GM23338 (cell line): Measurements from ENCODE around the gene GLYATL1B. TPM values are rescaled to one million over a fixed set of nuclear protein-coding genes. Genes with fewer than 3 reads are reported as not detected.

Source experiments
- ATAC-seq: fragments of 200-7000 bp; cut with Tn5 transposase; 3 replicates; pipeline ENCODE4 v1.9.1; 2020
- DNase-seq: peaks from one replicate; pipeline ENCODE4 v3.0.0-alpha.2; 2015; ENCODE audit warnings: low spot score
- H2AFZ ChIP-seq: fragments of 200-600 bp; sonication (generic); 2 replicates; pipeline ENCODE4 v1.8.0; 2016; ENCODE audit warnings: antibody characterized with exemption, mild to moderate bottlenecking, moderate library complexity
- H3F3A ChIP-seq: fragments of 200-600 bp; sonication (generic); replicated peaks from 2 replicates; pipeline ENCODE4 v1.8.0; 2017; ENCODE audit warnings: antibody characterized with exemption, mixed run types, low read depth
- H3K27ac ChIP-seq: fragments of 200-600 bp; sonication (generic); 2 replicates; pipeline ENCODE4 v1.6.1; 2016; ENCODE audit warnings: low read depth
- H3K27me3 ChIP-seq: fragments of 200-600 bp; sonication (generic); 2 replicates; pipeline ENCODE4 v1.8.0; 2016; ENCODE audit warnings: mild to moderate bottlenecking, mixed run types, moderate library complexity; ENCODE audit not compliant: insufficient read depth
- H3K36me3 ChIP-seq: fragments of 200-600 bp; sonication (generic); 2 replicates; pipeline ENCODE4 v1.8.0; 2016; ENCODE audit warnings: mild to moderate bottlenecking; ENCODE audit not compliant: insufficient read depth
- H3K4me1 ChIP-seq: fragments of 200-600 bp; sonication (generic); 2 replicates; pipeline ENCODE4 v1.8.0; 2016; ENCODE audit warnings: mild to moderate bottlenecking, moderate library complexity; ENCODE audit not compliant: insufficient read depth
- H3K4me2 ChIP-seq: fragments of 200-600 bp; sonication (generic); 2 replicates; pipeline ENCODE4 v1.7.1; 2017; ENCODE audit warnings: mixed run types
- H3K4me3 ChIP-seq: fragments of 200-600 bp; sonication (generic); 2 replicates; pipeline ENCODE4 v1.6.1; 2016; ENCODE audit warnings: mixed run types
- H3K79me2 ChIP-seq: fragments of 200-600 bp; sonication (generic); replicated peaks from 2 replicates; pipeline ENCODE4 v1.8.0; 2017; ENCODE audit warnings: mild to moderate bottlenecking; ENCODE audit not compliant: insufficient read depth
- H3K9me2 ChIP-seq: fragments of 200-600 bp; sonication (generic); 2 replicates; pipeline ENCODE4 v1.8.0; 2017; ENCODE audit not compliant: insufficient read depth
- H4K20me1 ChIP-seq: fragments of 200-600 bp; sonication (generic); replicated peaks from 2 replicates; pipeline ENCODE4 v1.8.0; 2017; ENCODE audit warnings: mild to moderate bottlenecking; ENCODE audit not compliant: insufficient read depth
- H3K27ac Mint-ChIP-seq: 2 replicates; pipeline ENCODE4 v1.8.0; 2020; ENCODE audit warnings: inconsistent platforms, mild to moderate bottlenecking, moderate library complexity, mixed read lengths
- H3K27me3 Mint-ChIP-seq: 3 replicates; pipeline ENCODE4 v1.8.0; 2022; ENCODE audit warnings: low read depth, mild to moderate bottlenecking, moderate library complexity, mixed read lengths, inconsistent platforms; ENCODE audit not compliant: insufficient read depth, poor library complexity
- H3K36me3 Mint-ChIP-seq: 3 replicates; pipeline ENCODE4 v1.8.0; 2021; ENCODE audit warnings: low read depth, mild to moderate bottlenecking, inconsistent platforms, moderate library complexity, mixed read lengths
- H3K4me1 Mint-ChIP-seq: 3 replicates; pipeline ENCODE4 v1.8.0; 2020; ENCODE audit warnings: mild to moderate bottlenecking, inconsistent platforms, mixed read lengths
- H3K4me3 Mint-ChIP-seq: 3 replicates; pipeline ENCODE4 v1.8.0; 2021; ENCODE audit warnings: moderate library complexity, mild to moderate bottlenecking, inconsistent platforms, mixed read lengths
- H3K9me3 Mint-ChIP-seq: 3 replicates; pipeline ENCODE4 v1.8.0; 2020; ENCODE audit warnings: moderate library complexity, mild to moderate bottlenecking, inconsistent platforms, mixed read lengths
- CREB1 ChIP-seq: fragments of 250-450 bp; sonication (Bioruptor Pico); IDR thresholded peaks from 2 replicates; pipeline ENCODE4 v1.5.0; 2020; ENCODE audit warnings: low read depth, mild to moderate bottlenecking, moderate library complexity
- EZH2 ChIP-seq: fragments of 200-600 bp; sonication (generic); IDR thresholded peaks from one replicate; pipeline ENCODE4 v1.8.0; 2017; ENCODE audit warnings: antibody characterized with exemption, mild to moderate bottlenecking, low read depth; ENCODE audit not compliant: unreplicated experiment
- EZH2phosphoT487 ChIP-seq: fragments of 200-600 bp; sonication (generic); IDR thresholded peaks from one replicate; pipeline ENCODE4 v1.8.1; 2018; ENCODE audit warnings: antibody characterized with exemption; ENCODE audit not compliant: unreplicated experiment
- JUNB ChIP-seq: IDR thresholded peaks from one replicate; pipeline ENCODE4 v1.6.1; 2016; ENCODE audit warnings: antibody characterized with exemption; ENCODE audit not compliant: unreplicated experiment
- NANOG ChIP-seq: IDR thresholded peaks from 2 replicates; pipeline ENCODE4 v1.6.1; 2016; ENCODE audit warnings: antibody characterized with exemption, borderline replicate concordance
- POLR2AphosphoS5 ChIP-seq: IDR thresholded peaks from 2 replicates; pipeline ENCODE4 v1.6.1; 2016; ENCODE audit warnings: antibody characterized with exemption, low read depth
- STAT1 ChIP-seq: IDR thresholded peaks from one replicate; pipeline ENCODE4 v1.6.1; 2016; ENCODE audit warnings: antibody characterized with exemption; ENCODE audit not compliant: unreplicated experiment
- ZNF114 ChIP-seq: fragments of 250-450 bp; sonication (Bioruptor Pico); IDR thresholded peaks from 2 replicates; pipeline ENCODE4 v1.5.0; 2020; ENCODE audit warnings: mild to moderate bottlenecking, moderate library complexity
- ZNF331 ChIP-seq: fragments of 250-450 bp; sonication (Bioruptor Pico); IDR thresholded peaks from 2 replicates; pipeline ENCODE4 v1.5.0; 2020; ENCODE audit warnings: low read depth, mild to moderate bottlenecking, moderate library complexity
- polyA plus RNA-seq: library from polyadenylated mRNA; unstranded; fragments of >200 nt; fragmentation: Nextera tagmentation; extraction: Ambion mirVana; gene quantifications from 2 replicates; pipeline ENCODE4 v1.2.1, GENCODE V29; 2016
- total RNA-seq: library from RNA; depleted of rRNA; stranded (reverse); fragments of >200 nt; shearing (Covaris generic); gene quantifications from 2 replicates; pipeline ENCODE4 v1.2.3, GENCODE V29; 2014
- TF ChIP-seq, protein P1 (sequence below): fragments of 250-450 bp; sonication (Bioruptor Pico); IDR thresholded peaks from 2 replicates; pipeline ENCODE4 v1.5.0; 2020; ENCODE audit warnings: mild to moderate bottlenecking, moderate library complexity
- TF ChIP-seq, protein P2 (sequence below): IDR thresholded peaks from 2 replicates; pipeline ENCODE4 v1.6.1; 2016; ENCODE audit warnings: antibody characterized with exemption
- TF ChIP-seq, protein P3 (sequence below): IDR thresholded peaks from one replicate; pipeline ENCODE4 v1.6.1; 2018; ENCODE audit warnings: antibody characterized with exemption; ENCODE audit not compliant: unreplicated experiment
- TF ChIP-seq, protein P4 (sequence below), 2 experiments: fragments of 200-600 bp in 1 of 2; sonication (generic) in 1 of 2; conservative IDR thresholded peaks; 2 replicates each; pipeline versions ENCODE4 v1.5.1 to v1.6.1; 2016 to 2017; ENCODE audit warnings: antibody characterized with exemption in 2 of 2, low read depth in 2 of 2, mild to moderate bottlenecking in 2 of 2, moderate library complexity in 1 of 2

The GLYATL1B gene
- total and polyA plus RNA-seq, 2 experiments from 2014 or later, result 0.27 to 0.90 TPM

DNA sequence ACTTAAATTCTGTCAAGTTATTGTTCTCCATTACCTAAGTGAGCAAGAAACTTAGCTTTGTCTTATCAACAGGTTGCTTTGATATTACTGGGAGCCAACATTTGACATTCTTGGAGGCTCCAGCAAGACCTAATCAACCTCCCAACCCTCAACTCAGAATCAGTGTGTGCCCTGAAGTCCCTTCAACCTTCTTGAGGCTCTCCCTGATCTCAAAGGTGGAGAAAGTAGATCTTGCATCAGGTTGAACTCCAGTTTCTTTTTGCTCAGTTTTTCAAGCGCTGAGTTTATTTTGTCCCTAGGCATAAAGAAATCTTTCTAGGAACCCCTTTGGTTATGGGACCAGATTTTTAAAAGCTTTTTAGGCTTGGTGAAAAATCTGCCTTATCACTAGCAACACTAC is 58.0 kb downstream of the GLYATL1B start:
- Mint-ChIP-seq H3K36me3 (peaks cover 30% of the 10 kb centered on the region), H3K4me3 (peak overlapping the region; percentile 92), H3K9me3 (peaks cover 13% of the 10 kb centered on the region), H3K4me1 (peaks cover 25% of the 10 kb centered on the region), H3K27me3 (peaks cover 13% of the 10 kb centered on the region), H3K27ac (no peak overlapping the region)
- Histone ChIP-seq H2AFZ (no peak overlapping the region), H3K27ac (peak overlapping the region; percentile 51; the same call in 1 of the 2 replicates), H3K36me3 (peaks cover 9% of the 10 kb centered on the region; the same call in 1 of the 2 replicates), H3K9me2 (no peaks in the 10 kb centered on the region), H4K20me1 (no peaks in the 10 kb centered on the region), H3K4me3 (peak overlapping the region; percentile 63), H3K4me2 (peak overlapping the region; percentile 84), H3F3A (peaks cover 7% of the 10 kb centered on the region; the same call in 1 of the 2 replicates), H3K79me2 (peaks cover 24% of the 10 kb centered on the region; the same call in 1 of the 2 replicates), H3K27me3 (peaks cover 4% of the 10 kb centered on the region; the same call in 1 of the 2 replicates), H3K4me1 (peaks cover 26% of the 10 kb centered on the region)
- DNase-seq (no peak), ATAC-seq (no peak)
- TF ChIP-seq, protein P1, sequence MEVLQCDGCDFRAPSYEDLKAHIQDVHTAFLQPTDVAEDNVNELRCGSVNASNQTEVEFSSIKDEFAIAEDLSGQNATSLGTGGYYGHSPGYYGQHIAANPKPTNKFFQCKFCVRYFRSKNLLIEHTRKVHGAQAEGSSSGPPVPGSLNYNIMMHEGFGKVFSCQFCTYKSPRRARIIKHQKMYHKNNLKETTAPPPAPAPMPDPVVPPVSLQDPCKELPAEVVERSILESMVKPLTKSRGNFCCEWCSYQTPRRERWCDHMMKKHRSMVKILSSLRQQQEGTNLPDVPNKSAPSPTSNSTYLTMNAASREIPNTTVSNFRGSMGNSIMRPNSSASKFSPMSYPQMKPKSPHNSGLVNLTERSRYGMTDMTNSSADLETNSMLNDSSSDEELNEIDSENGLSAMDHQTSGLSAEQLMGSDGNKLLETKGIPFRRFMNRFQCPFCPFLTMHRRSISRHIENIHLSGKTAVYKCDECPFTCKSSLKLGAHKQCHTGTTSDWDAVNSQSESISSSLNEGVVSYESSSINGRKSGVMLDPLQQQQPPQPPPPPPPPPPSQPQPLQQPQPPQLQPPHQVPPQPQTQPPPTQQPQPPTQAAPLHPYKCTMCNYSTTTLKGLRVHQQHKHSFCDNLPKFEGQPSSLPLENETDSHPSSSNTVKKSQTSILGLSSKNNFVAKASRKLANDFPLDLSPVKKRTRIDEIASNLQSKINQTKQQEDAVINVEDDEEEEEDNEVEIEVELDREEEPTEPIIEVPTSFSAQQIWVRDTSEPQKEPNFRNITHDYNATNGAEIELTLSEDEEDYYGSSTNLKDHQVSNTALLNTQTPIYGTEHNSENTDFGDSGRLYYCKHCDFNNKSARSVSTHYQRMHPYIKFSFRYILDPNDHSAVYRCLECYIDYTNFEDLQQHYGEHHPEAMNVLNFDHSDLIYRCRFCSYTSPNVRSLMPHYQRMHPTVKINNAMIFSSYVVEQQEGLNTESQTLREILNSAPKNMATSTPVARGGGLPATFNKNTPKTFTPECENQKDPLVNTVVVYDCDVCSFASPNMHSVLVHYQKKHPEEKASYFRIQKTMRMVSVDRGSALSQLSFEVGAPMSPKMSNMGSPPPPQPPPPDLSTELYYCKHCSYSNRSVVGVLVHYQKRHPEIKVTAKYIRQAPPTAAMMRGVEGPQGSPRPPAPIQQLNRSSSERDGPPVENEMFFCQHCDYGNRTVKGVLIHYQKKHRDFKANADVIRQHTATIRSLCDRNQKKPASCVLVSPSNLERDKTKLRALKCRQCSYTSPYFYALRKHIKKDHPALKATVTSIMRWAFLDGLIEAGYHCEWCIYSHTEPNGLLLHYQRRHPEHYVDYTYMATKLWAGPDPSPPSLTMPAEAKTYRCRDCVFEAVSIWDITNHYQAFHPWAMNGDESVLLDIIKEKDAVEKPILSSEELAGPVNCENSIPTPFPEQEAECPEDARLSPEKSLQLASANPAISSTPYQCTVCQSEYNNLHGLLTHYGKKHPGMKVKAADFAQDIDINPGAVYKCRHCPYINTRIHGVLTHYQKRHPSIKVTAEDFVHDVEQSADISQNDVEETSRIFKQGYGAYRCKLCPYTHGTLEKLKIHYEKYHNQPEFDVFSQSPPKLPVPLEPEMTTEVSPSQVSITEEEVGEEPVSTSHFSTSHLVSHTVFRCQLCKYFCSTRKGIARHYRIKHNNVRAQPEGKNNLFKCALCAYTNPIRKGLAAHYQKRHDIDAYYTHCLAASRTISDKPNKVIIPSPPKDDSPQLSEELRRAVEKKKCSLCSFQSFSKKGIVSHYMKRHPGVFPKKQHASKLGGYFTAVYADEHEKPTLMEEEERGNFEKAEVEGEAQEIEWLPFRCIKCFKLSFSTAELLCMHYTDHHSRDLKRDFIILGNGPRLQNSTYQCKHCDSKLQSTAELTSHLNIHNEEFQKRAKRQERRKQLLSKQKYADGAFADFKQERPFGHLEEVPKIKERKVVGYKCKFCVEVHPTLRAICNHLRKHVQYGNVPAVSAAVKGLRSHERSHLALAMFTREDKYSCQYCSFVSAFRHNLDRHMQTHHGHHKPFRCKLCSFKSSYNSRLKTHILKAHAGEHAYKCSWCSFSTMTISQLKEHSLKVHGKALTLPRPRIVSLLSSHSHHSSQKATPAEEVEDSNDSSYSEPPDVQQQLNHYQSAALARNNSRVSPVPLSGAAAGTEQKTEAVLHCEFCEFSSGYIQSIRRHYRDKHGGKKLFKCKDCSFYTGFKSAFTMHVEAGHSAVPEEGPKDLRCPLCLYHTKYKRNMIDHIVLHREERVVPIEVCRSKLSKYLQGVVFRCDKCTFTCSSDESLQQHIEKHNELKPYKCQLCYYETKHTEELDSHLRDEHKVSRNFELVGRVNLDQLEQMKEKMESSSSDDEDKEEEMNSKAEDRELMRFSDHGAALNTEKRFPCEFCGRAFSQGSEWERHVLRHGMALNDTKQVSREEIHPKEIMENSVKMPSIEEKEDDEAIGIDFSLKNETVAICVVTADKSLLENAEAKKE, result no peak
- TF ChIP-seq, protein P2, sequence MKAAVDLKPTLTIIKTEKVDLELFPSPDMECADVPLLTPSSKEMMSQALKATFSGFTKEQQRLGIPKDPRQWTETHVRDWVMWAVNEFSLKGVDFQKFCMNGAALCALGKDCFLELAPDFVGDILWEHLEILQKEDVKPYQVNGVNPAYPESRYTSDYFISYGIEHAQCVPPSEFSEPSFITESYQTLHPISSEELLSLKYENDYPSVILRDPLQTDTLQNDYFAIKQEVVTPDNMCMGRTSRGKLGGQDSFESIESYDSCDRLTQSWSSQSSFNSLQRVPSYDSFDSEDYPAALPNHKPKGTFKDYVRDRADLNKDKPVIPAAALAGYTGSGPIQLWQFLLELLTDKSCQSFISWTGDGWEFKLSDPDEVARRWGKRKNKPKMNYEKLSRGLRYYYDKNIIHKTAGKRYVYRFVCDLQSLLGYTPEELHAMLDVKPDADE, result no peak
- TF ChIP-seq JUNB (no peak), EZH2phosphoT487 (no peak), POLR2AphosphoS5 (no peak), STAT1 (no peak), CREB1 (CRISPR knock-in tag) (no peak), ZNF114 (no peak), NANOG (no peak), EZH2 (no peak), ZNF331 (no peak)
- TF ChIP-seq, protein P3, sequence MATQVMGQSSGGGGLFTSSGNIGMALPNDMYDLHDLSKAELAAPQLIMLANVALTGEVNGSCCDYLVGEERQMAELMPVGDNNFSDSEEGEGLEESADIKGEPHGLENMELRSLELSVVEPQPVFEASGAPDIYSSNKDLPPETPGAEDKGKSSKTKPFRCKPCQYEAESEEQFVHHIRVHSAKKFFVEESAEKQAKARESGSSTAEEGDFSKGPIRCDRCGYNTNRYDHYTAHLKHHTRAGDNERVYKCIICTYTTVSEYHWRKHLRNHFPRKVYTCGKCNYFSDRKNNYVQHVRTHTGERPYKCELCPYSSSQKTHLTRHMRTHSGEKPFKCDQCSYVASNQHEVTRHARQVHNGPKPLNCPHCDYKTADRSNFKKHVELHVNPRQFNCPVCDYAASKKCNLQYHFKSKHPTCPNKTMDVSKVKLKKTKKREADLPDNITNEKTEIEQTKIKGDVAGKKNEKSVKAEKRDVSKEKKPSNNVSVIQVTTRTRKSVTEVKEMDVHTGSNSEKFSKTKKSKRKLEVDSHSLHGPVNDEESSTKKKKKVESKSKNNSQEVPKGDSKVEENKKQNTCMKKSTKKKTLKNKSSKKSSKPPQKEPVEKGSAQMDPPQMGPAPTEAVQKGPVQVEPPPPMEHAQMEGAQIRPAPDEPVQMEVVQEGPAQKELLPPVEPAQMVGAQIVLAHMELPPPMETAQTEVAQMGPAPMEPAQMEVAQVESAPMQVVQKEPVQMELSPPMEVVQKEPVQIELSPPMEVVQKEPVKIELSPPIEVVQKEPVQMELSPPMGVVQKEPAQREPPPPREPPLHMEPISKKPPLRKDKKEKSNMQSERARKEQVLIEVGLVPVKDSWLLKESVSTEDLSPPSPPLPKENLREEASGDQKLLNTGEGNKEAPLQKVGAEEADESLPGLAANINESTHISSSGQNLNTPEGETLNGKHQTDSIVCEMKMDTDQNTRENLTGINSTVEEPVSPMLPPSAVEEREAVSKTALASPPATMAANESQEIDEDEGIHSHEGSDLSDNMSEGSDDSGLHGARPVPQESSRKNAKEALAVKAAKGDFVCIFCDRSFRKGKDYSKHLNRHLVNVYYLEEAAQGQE, result no peak
- TF ChIP-seq, protein P4, sequence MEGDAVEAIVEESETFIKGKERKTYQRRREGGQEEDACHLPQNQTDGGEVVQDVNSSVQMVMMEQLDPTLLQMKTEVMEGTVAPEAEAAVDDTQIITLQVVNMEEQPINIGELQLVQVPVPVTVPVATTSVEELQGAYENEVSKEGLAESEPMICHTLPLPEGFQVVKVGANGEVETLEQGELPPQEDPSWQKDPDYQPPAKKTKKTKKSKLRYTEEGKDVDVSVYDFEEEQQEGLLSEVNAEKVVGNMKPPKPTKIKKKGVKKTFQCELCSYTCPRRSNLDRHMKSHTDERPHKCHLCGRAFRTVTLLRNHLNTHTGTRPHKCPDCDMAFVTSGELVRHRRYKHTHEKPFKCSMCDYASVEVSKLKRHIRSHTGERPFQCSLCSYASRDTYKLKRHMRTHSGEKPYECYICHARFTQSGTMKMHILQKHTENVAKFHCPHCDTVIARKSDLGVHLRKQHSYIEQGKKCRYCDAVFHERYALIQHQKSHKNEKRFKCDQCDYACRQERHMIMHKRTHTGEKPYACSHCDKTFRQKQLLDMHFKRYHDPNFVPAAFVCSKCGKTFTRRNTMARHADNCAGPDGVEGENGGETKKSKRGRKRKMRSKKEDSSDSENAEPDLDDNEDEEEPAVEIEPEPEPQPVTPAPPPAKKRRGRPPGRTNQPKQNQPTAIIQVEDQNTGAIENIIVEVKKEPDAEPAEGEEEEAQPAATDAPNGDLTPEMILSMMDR (conservative IDR thresholded peaks at IDR 0.05; ENCODE audit: low read depth in 2 of 2), result no peak
